ENCODE measurements around the gene CRYBG1.
A peak's percentile ranks its signal among the peaks of the same experiment; 100 is the strongest.

The CRYBG1 gene

GRCh38 chr6:106448000-106448426 lies 87.5 kb downstream of the CRYBG1 start:
- peak overlapping the region; percentile 59; the same call in 1 of the 2 replicates for H2AFZ ChIP-seq (ENCODE audit: low read length)
- no peaks in the 10 kb centered on the region for H3K27me3 ChIP-seq (replicated peaks; ENCODE audit: insufficient read depth, low read length)
- no peak overlapping the region for H3K9ac ChIP-seq (ENCODE audit: low read length)
- no peak overlapping the region for H3K27ac ChIP-seq (ENCODE audit: low read length)
- H3K4me1 ChIP-seq (ENCODE audit: low read length) = no peaks in the 10 kb centered on the region
- H3F3A ChIP-seq (ENCODE audit: insufficient read depth, low read length) = no peaks in the 10 kb centered on the region
- H4K20me1 ChIP-seq (ENCODE audit: insufficient read depth, low read length) = no peaks in the 10 kb centered on the region
- H3K4me3 ChIP-seq (ENCODE audit: low read length) = no peak overlapping the region
- no peaks in the 10 kb centered on the region for H3K36me3 ChIP-seq (replicated peaks; ENCODE audit: insufficient read depth, low read length)
- H3K4me2 ChIP-seq (ENCODE audit: low read depth, low read length) = no peak overlapping the region
- TF ChIP-seq CTCF (IDR thresholded peaks at IDR 0.05; ENCODE audit: low read length) (no peak), EZH2phosphoT487 (IDR thresholded peaks at IDR 0.05; ENCODE audit: low read length) (no peak), EZH2 (optimal IDR thresholded peaks at IDR 0.05; ENCODE audit: low read depth, low read length) (no peak)
- DNase-seq = no peak
- no peaks in the 10 kb centered on the region for H3K9me3 ChIP-seq (replicated peaks; ENCODE audit: insufficient read depth, low read length)
- H3K9me2 ChIP-seq (replicated peaks; ENCODE audit: insufficient read depth, low read length) = no peaks in the 10 kb centered on the region
- no peaks in the 10 kb centered on the region for H3K79me2 ChIP-seq (ENCODE audit: low read length)

- TF ChIP-seq CTCF (IDR thresholded peaks at IDR 0.05; ENCODE audit: low read length) (no peak), EZH2phosphoT487 (IDR thresholded peaks at IDR 0.05; ENCODE audit: low read length) (no peak), EZH2 (optimal IDR thresholded peaks at IDR 0.05; ENCODE audit: low read depth, low read length) (no peak)
- Histone ChIP-seq H3K27me3 (replicated peaks; ENCODE audit: insufficient read depth, low read length) (no peaks in the 10 kb centered on the region), H3K4me3 (ENCODE audit: low read length) (no peak overlapping the region), H3K4me1 (ENCODE audit: low read length) (no peaks in the 10 kb centered on the region), H3K36me3 (replicated peaks; ENCODE audit: insufficient read depth, low read length) (no peaks in the 10 kb centered on the region), H3F3A (ENCODE audit: insufficient read depth, low read length) (no peaks in the 10 kb centered on the region), H3K9me2 (replicated peaks; ENCODE audit: insufficient read depth, low read length) (no peaks in the 10 kb centered on the region), H3K79me2 (ENCODE audit: low read length) (no peaks in the 10 kb centered on the region), H3K27ac (ENCODE audit: low read length) (no peak overlapping the region), H3K9ac (ENCODE audit: low read length) (no peak overlapping the region), H4K20me1 (ENCODE audit: insufficient read depth, low read length) (no peaks in the 10 kb centered on the region), H3K9me3 (replicated peaks; ENCODE audit: insufficient read depth, low read length) (no peaks in the 10 kb centered on the region), H3K4me2 (ENCODE audit: low read depth, low read length) (no peak overlapping the region), H2AFZ (ENCODE audit: low read length) (no peak overlapping the region)
- no peak for DNase-seq
Observed at GRCh38 chr6:106450653-106451052, 90.1 kb downstream of the CRYBG1 start.

- Histone ChIP-seq H3K4me3 (ENCODE audit: low read length) (no peak overlapping the region), H3K9ac (ENCODE audit: low read length) (no peak overlapping the region), H3K4me2 (ENCODE audit: low read depth, low read length) (no peak overlapping the region), H3K27me3 (replicated peaks; ENCODE audit: insufficient read depth, low read length) (no peaks in the 10 kb centered on the region), H3K27ac (ENCODE audit: low read length) (no peak overlapping the region), H4K20me1 (ENCODE audit: insufficient read depth, low read length) (no peaks in the 10 kb centered on the region), H3K9me2 (replicated peaks; ENCODE audit: insufficient read depth, low read length) (no peaks in the 10 kb centered on the region), H3K79me2 (ENCODE audit: low read length) (no peaks in the 10 kb centered on the region), H2AFZ (ENCODE audit: low read length) (no peak overlapping the region), H3K4me1 (ENCODE audit: low read length) (no peaks in the 10 kb centered on the region), H3F3A (ENCODE audit: insufficient read depth, low read length) (no peaks in the 10 kb centered on the region), H3K36me3 (replicated peaks; ENCODE audit: insufficient read depth, low read length) (no peaks in the 10 kb centered on the region), H3K9me3 (replicated peaks; ENCODE audit: insufficient read depth, low read length) (no peaks in the 10 kb centered on the region)
- TF ChIP-seq EZH2 (optimal IDR thresholded peaks at IDR 0.05; ENCODE audit: low read depth, low read length) (no peak), CTCF (IDR thresholded peaks at IDR 0.05; ENCODE audit: low read length) (no peak), EZH2phosphoT487 (IDR thresholded peaks at IDR 0.05; ENCODE audit: low read length) (no peak)
- DNase-seq = no peak
Observed at GRCh38 chr6:106451439-106451838, 90.9 kb downstream of the CRYBG1 start.
